AG09309 (cell line): ENCODE data around the gene TBC1D2B.

Experiments
- DNase-seq: peaks from one replicate; pipeline ENCODE4 v3.0.0-alpha.2; 2010; ENCODE audit warnings: low read depth
- H3K4me3 ChIP-seq: 2 replicates; pipeline ENCODE4 v1.5.1; 2011; ENCODE audit warnings: mild to moderate bottlenecking, low read depth, low read length, moderate library complexity; ENCODE audit not compliant: control insufficient read depth
- TF ChIP-seq, protein P1 (sequence below): IDR thresholded peaks from 2 replicates; pipeline ENCODE4 v1.5.1; 2011; ENCODE audit warnings: mild to moderate bottlenecking, low read depth, low read length, inconsistent platforms; ENCODE audit not compliant: insufficient read depth, control insufficient read depth; ENCODE audit errors: missing control alignments

The TBC1D2B gene

DNA sequence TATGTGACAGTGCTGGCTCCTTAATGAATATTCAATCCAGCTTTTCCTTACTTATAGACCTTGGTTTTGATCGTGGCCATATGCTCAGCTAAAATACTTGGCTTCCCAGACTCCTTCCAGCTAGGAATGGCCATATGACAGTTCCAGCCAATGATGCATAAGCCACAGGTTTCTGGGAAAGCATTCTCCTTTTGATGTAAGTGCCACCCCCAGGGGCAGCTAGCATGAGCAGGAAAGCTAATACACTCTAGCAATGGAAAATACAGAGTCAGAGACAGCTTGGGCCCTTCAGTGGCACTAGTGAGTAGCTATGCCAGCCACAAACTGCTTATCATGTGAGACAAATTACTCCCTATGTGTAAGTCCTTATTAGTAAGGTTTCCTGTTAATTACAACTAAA is 26.7 kb downstream of the TBC1D2B start:
- no peak for DNase-seq
- H3K4me3 ChIP-seq: no peak overlapping the region
- TF ChIP-seq, protein P1, sequence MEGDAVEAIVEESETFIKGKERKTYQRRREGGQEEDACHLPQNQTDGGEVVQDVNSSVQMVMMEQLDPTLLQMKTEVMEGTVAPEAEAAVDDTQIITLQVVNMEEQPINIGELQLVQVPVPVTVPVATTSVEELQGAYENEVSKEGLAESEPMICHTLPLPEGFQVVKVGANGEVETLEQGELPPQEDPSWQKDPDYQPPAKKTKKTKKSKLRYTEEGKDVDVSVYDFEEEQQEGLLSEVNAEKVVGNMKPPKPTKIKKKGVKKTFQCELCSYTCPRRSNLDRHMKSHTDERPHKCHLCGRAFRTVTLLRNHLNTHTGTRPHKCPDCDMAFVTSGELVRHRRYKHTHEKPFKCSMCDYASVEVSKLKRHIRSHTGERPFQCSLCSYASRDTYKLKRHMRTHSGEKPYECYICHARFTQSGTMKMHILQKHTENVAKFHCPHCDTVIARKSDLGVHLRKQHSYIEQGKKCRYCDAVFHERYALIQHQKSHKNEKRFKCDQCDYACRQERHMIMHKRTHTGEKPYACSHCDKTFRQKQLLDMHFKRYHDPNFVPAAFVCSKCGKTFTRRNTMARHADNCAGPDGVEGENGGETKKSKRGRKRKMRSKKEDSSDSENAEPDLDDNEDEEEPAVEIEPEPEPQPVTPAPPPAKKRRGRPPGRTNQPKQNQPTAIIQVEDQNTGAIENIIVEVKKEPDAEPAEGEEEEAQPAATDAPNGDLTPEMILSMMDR: no peak

DNA sequence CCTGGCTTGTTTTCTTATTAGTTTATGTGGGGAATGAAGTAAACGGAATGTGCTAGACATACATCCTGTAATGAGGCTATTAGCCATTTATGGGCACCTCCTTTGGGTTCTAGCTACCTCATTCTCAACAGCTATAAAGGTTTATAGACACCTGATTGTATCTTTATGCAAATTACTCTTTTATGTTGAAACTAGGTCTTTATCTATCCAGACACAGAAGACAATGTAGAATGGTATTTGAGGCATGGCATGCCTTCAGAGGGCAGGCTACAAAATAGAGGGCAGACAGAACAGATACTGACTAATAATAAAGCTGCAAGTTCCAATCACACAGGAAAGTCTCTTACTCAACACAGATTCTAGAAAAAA is 27.1 kb downstream of the TBC1D2B start:
- DNase-seq: no peak
- no peak overlapping the region for H3K4me3 ChIP-seq
- TF ChIP-seq, protein P1: no peak

DNA sequence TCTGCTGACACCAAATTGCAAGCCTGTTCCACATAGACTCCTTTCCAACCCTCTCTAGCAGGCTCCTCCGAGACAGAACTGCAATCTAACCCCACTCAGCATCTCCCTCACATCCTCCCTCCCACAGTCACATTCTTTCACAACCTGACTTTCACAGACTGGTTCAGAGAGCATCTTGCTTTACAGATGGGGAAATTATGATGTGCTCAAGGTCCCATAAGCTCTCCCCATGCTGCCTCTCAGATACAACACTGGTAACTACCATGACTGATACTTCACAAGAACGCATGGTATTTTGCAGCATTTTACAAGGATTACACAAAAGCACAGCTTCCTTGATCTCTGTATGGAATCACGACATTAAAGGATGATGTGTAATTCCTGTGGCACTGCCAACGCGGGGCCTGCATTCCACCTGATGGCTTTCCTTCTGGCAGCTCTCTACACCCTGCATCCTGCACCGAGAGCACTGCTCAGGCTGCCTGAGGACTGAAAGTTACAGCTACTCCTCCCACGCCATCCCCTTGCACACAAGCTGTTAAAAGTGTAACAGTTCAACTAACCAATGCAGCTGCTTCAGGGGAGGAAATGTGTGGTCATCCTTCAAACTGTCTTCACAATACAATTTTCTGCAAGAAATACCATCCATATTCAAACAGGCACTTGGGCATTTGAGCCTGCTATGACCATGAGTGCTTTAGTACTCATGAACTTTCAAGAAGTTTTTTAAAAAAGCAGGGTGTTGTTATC is 27.6 kb downstream of the TBC1D2B start:
- TF ChIP-seq, protein P1: no peak
- no peak overlapping the region for H3K4me3 ChIP-seq
- DNase-seq: peak; percentile 96

DNA sequence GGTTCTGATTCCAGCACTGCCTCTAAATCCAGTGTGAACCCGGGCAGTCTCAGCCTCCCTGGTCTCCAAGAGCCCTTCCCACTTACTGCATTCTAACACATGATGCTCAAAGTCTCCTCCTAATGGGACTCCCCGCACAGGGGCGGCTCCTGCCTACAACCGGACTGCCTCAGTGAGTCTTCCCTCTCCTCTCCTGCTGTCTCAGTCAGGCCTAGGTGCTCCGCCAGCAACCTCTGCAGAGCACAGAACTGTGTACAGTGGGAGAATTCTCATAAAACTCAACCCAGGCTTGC is 28.9 kb downstream of the TBC1D2B start:
- no peak overlapping the region for H3K4me3 ChIP-seq
- TF ChIP-seq, protein P1: no peak
- DNase-seq: no peak

DNA sequence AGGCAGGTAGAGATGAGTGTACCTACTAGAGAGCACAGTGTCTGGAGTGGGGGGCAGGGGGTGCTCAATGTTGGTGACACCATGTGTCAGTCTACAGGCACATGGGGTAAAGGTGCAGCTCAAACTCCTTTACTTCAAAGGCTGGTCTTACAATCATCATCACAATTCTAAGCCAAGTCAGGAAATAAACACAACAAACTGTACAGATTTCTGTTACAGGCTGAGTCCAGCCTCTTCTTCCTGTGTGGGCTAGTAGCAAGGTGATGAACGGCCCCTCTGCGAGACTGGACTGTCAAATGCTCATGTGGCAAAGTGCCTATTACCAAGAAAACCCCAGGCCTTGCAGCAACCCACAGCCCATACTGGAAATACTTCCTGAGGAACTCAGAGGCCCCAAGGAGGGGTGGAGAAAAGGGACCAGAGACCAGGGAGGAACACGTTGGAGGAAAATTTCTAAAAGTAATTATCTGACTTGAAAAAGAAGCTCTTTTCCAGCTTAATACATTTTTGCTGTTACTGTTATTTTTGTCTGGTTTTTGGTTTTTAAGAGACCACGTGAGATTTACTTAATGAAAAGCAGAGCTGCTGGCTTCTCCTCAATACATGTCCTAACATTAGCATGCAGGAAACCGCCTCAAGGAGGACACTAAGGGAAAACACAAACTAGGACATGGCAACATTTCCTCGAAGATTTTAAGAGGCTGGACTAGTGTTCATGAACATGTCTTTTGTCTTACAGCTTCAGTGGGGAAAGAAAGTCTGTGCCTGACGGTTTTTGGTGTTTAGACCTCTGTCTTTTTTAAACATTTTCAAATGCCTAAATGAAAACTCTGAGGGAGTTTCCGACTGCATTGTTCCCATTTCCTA is 29.5 kb downstream of the TBC1D2B start:
- TF ChIP-seq, protein P1: no peak
- DNase-seq: no peak
- H3K4me3 ChIP-seq: no peak overlapping the region

DNA sequence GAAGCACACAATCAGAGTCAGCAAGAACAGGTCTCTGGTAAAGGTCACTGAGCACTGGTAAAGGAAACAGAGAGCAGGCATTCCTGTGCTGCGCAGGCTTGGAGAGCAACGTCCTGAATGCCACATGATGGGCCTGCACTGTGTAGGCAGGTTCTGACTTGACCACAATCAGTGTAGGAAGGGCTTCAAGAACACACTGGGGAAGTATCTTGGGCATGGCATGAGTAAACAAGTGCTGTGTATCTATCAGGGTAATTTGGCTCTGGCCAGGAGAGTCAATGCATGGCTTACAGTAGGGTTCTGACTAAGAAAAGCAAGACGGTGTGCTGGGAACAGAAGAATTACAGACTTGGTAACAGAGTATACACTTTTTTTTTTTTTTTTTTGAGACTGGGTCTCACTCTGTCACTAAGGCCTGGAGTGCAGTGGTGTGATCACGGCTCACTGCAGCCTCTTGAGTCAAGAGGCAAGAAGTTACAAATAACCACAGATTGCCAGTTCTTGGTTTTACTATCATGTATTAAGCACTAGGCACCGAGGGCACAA is 30.6 kb downstream of the TBC1D2B start:
- H3K4me3 ChIP-seq: no peak overlapping the region
- TF ChIP-seq, protein P1: no peak
- no peak for DNase-seq
